MM.1S (cell line): ENCODE measurements around the gene NAA11.

Experiments
- DNase-seq: peaks from one replicate; pipeline ENCODE4 v3.0.0-alpha.2; 2015
- H2AFZ ChIP-seq: fragments of 300-600 bp; sonication (generic); 2 replicates; pipeline ENCODE4 v1.6.0; 2016; ENCODE audit warnings: antibody characterized with exemption, low read length
- H3F3A ChIP-seq: fragments of 300-600 bp; sonication (generic); 2 replicates; pipeline ENCODE4 v1.6.1; 2016; ENCODE audit warnings: mild to moderate bottlenecking, antibody characterized with exemption, low read length, moderate library complexity, mixed read lengths; ENCODE audit not compliant: insufficient read depth
- H3K27ac ChIP-seq: fragments of 300-600 bp; sonication (generic); 2 replicates; pipeline ENCODE4 v1.5.1; 2016; ENCODE audit warnings: mild to moderate bottlenecking, low read length
- H3K27me3 ChIP-seq: fragments of 300-600 bp; sonication (generic); replicated peaks from 2 replicates; pipeline ENCODE4 v1.6.0; 2016; ENCODE audit warnings: low read length; ENCODE audit not compliant: insufficient read depth
- H3K36me3 ChIP-seq: fragments of 300-600 bp; sonication (generic); replicated peaks from 2 replicates; pipeline ENCODE4 v1.6.1; 2016; ENCODE audit warnings: mild to moderate bottlenecking, low read length, mixed read lengths; ENCODE audit not compliant: insufficient read depth
- H3K4me1 ChIP-seq: fragments of 300-600 bp; sonication (generic); 2 replicates; pipeline ENCODE4 v1.6.1; 2016; ENCODE audit warnings: low read length, mixed read lengths
- H3K4me2 ChIP-seq: fragments of 300-600 bp; sonication (generic); 2 replicates; pipeline ENCODE4 v1.6.0; 2016; ENCODE audit warnings: low read depth, low read length
- H3K4me3 ChIP-seq: fragments of 300-600 bp; sonication (generic); 2 replicates; pipeline ENCODE4 v1.5.1; 2016; ENCODE audit warnings: low read length, mixed read lengths
- H3K79me2 ChIP-seq: fragments of 300-600 bp; sonication (generic); 2 replicates; pipeline ENCODE4 v1.6.1; 2016; ENCODE audit warnings: mixed run types, low read length, mixed read lengths
- H3K9ac ChIP-seq: fragments of 300-600 bp; sonication (generic); 2 replicates; pipeline ENCODE4 v1.6.1; 2016; ENCODE audit warnings: low read length, mixed read lengths
- H3K9me2 ChIP-seq: fragments of 300-600 bp; sonication (generic); replicated peaks from 2 replicates; pipeline ENCODE4 v1.6.1; 2016; ENCODE audit warnings: mild to moderate bottlenecking, low read length, mixed read lengths; ENCODE audit not compliant: insufficient read depth
- H3K9me3 ChIP-seq: fragments of 300-600 bp; sonication (generic); replicated peaks from 2 replicates; pipeline ENCODE4 v1.6.1; 2016; ENCODE audit warnings: mild to moderate bottlenecking, low read length, mixed read lengths; ENCODE audit not compliant: insufficient read depth
- H4K20me1 ChIP-seq: fragments of 300-600 bp; sonication (generic); 2 replicates; pipeline ENCODE4 v1.6.1; 2016; ENCODE audit warnings: mild to moderate bottlenecking, low read length, moderate library complexity, mixed read lengths; ENCODE audit not compliant: insufficient read depth
- CTCF ChIP-seq: fragments of 300-600 bp; sonication (generic); IDR thresholded peaks from 2 replicates; pipeline ENCODE4 v1.5.1; 2016; ENCODE audit warnings: antibody characterized with exemption, low read length, mixed read lengths
- EZH2 ChIP-seq: fragments of 300-600 bp; sonication (generic); optimal IDR thresholded peaks from 2 replicates; pipeline ENCODE3; 2017; ENCODE audit warnings: low read depth, mild to moderate bottlenecking, antibody characterized with exemption, low read length, mixed read lengths
- EZH2phosphoT487 ChIP-seq: fragments of 300-600 bp; sonication (generic); IDR thresholded peaks from 2 replicates; pipeline ENCODE4 v1.6.1; 2018; ENCODE audit warnings: antibody characterized with exemption, low read length

The NAA11 gene

DNA sequence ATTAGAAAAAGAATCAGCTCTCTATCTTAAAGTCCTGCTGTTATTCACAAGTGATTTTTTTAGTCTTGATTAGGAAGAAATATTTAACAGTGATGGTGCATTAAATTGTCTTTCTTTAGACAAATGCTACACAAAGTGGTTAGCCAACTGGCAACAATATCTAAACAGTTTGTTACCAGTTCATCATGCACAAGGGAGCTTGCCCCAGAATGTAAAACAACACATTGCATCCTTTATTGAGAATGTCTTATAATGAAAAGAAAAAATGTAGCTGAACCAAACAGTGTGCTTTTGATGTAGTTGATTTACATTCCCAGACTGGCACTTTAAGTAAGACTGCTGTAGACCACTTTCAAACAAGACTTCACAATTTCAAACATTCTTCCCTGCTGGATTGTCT, 34.1 kb upstream of the NAA11 start:
- Histone ChIP-seq H3K27me3 (no peaks in the 10 kb centered on the region), H3K27ac (no peak overlapping the region), H3K9me2 (no peaks in the 10 kb centered on the region), H3K4me2 (no peak overlapping the region), H3K36me3 (no peaks in the 10 kb centered on the region), H3K79me2 (no peaks in the 10 kb centered on the region), H3K4me3 (no peak overlapping the region), H4K20me1 (no peaks in the 10 kb centered on the region), H3K9ac (no peak overlapping the region), H3K9me3 (no peaks in the 10 kb centered on the region), H3F3A (no peaks in the 10 kb centered on the region), H3K4me1 (no peaks in the 10 kb centered on the region), H2AFZ (no peak overlapping the region)
- TF ChIP-seq EZH2 (no peak), EZH2phosphoT487 (no peak), CTCF (no peak)
- DNase-seq = no peak

- no peak overlapping the region for H2AFZ ChIP-seq
- H3K9me2 ChIP-seq = no peaks in the 10 kb centered on the region
- TF ChIP-seq EZH2 = no peak
- TF ChIP-seq EZH2phosphoT487 = no peak
- no peak for TF ChIP-seq CTCF
- H3K9me3 ChIP-seq = no peaks in the 10 kb centered on the region
- H3K27ac ChIP-seq = no peak overlapping the region
- no peaks in the 10 kb centered on the region for H3K4me1 ChIP-seq
- H3K79me2 ChIP-seq = no peaks in the 10 kb centered on the region
- no peaks in the 10 kb centered on the region for H4K20me1 ChIP-seq
- no peak overlapping the region for H3K4me3 ChIP-seq
- no peaks in the 10 kb centered on the region for H3K36me3 ChIP-seq
- no peak overlapping the region for H3K9ac ChIP-seq
- no peak overlapping the region for H3K4me2 ChIP-seq
- no peaks in the 10 kb centered on the region for H3K27me3 ChIP-seq
- DNase-seq = no peak
- no peaks in the 10 kb centered on the region for H3F3A ChIP-seq
Observed at GRCh38 chr4:79358438-79358837, 32.6 kb upstream of the NAA11 start.

DNA sequence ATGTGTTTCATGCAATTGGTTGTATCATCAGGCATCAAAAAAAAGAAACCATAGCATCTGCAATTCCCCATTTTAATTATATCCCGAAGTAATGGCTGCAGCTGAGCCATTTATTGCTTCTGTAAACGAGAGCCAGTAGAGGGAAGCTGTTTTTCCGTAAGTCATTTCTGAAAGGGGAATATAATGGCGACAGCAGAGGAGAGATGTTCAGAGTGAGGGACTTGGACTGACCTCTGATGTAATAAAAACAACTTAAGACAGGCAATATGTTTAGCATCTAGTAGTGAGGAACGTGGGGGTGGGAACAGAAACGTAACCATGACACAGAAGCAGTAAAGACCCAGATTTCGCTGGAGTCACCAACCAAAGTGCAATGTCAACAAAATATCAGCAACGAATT, 31.5 kb upstream of the NAA11 start:
- Histone ChIP-seq H3K9me3 (no peaks in the 10 kb centered on the region), H3K4me1 (no peaks in the 10 kb centered on the region), H3K4me2 (no peak overlapping the region), H3K79me2 (no peaks in the 10 kb centered on the region), H3K9ac (no peak overlapping the region), H2AFZ (no peak overlapping the region), H3K27me3 (no peaks in the 10 kb centered on the region), H3K4me3 (no peak overlapping the region), H3F3A (no peaks in the 10 kb centered on the region), H4K20me1 (no peaks in the 10 kb centered on the region), H3K9me2 (no peaks in the 10 kb centered on the region), H3K27ac (no peak overlapping the region), H3K36me3 (no peaks in the 10 kb centered on the region)
- TF ChIP-seq EZH2phosphoT487 = no peak
- TF ChIP-seq EZH2 = no peak
- no peak for TF ChIP-seq CTCF
- no peak for DNase-seq

GRCh38 chr4:79353075-79353474, 27.2 kb upstream of the NAA11 start:
- Histone ChIP-seq H2AFZ (no peak overlapping the region), H3K4me3 (no peak overlapping the region), H3K4me2 (no peak overlapping the region), H3K9ac (no peak overlapping the region), H3K27me3 (no peaks in the 10 kb centered on the region), H3K4me1 (no peaks in the 10 kb centered on the region), H3F3A (no peaks in the 10 kb centered on the region), H4K20me1 (no peaks in the 10 kb centered on the region), H3K9me2 (no peaks in the 10 kb centered on the region), H3K9me3 (no peaks in the 10 kb centered on the region), H3K36me3 (no peaks in the 10 kb centered on the region), H3K79me2 (no peaks in the 10 kb centered on the region), H3K27ac (no peak overlapping the region)
- no peak for DNase-seq
- TF ChIP-seq EZH2 = no peak
- no peak for TF ChIP-seq EZH2phosphoT487
- no peak for TF ChIP-seq CTCF
